H1 (cell line): Measurements from ENCODE around the gene DLGAP3. TPM values are rescaled to one million over a fixed set of nuclear protein-coding genes. Genes with fewer than 3 reads are reported as not detected.

Source experiments
- CREB1 ChIP-seq: IDR thresholded peaks from 2 replicates; pipeline ENCODE4 v1.6.1; 2012; ENCODE audit warnings: inconsistent platforms
- EP300 ChIP-seq, 2 experiments: IDR thresholded peaks; 1 replicate in 1 of 2; 2 replicates in 1 of 2; pipeline ENCODE4 v1.6.1; 2011 to 2012; ENCODE audit warnings: low read depth in 2 of 2, low read length in 2 of 2, mild to moderate bottlenecking in 2 of 2, borderline replicate concordance in 1 of 2, inconsistent platforms in 1 of 2, moderate library complexity in 1 of 2
- KDM1A ChIP-seq: fragments of 200-600, 300-600 bp; sonication (generic); IDR thresholded peaks from 2 replicates; pipeline ENCODE4 v1.7.1; 2016; ENCODE audit warnings: mild to moderate bottlenecking, low read length, borderline replicate concordance
- KDM5A ChIP-seq: fragments of 200-600 bp; IDR thresholded peaks from 2 replicates; pipeline ENCODE4 v1.7.1; 2012; ENCODE audit warnings: mild to moderate bottlenecking, low read length, inconsistent platforms, mixed read lengths
- POU5F1 ChIP-seq: IDR thresholded peaks from 2 replicates; pipeline ENCODE4 v1.6.1; 2011; ENCODE audit warnings: low read depth, mild to moderate bottlenecking, low read length, moderate library complexity
- SP4 ChIP-seq: IDR thresholded peaks from 2 replicates; pipeline ENCODE4 v1.6.1; 2012; ENCODE audit warnings: low read length, inconsistent platforms
- USF2 ChIP-seq: IDR thresholded peaks from 2 replicates; pipeline ENCODE4 v1.6.1; 2011; ENCODE audit warnings: low read length, improper control_type of control experiment
- polyA plus RNA-seq, 7 experiments: library from polyadenylated mRNA; depleted of rRNA in 3 of 7; stranded (reverse) in 5 of 7; unstranded in 2 of 7; fragments of >200 nt in 5 of 7; fragments of 200-250 nt in 2 of 7; gene quantifications; 1 replicate in 5 of 7; 2 replicates in 1 of 7; 4 replicates in 1 of 7; pipeline versions ENCODE4 v1.2.1 to v1.2.3, GENCODE V29; 2011 to 2013; ENCODE audit warnings: missing spikeins in 2 of 7, mixed read lengths in 2 of 7
- total RNA-seq: library from RNA; stranded (reverse); fragmentation: NEBNext Ultra II Directional; extraction: Animal tissue kit (Norgen Biotek cat#: 25700); gene quantifications from 2 replicates; pipeline ENCODE4 v1.2.1, GENCODE V29; 2021

DLGAP3 gene
- total and polyA plus RNA-seq, 2 of the 8 experiments (the other 6 are each of a cell fraction or from before 2014, with no cell fraction given), result 3.8 to 13.2 TPM

GRCh38 chr1:34976384-34977209 lies 47.1 kb upstream of the DLGAP3 start (continued):
- TF ChIP-seq KDM5A (no peak), KDM1A (no peak), USF2 (no peak), EP300 (IDR thresholded peaks at IDR 0.05; ENCODE audit: borderline replicate concordance in 1 of 2, low read depth in 2 of 2, low read length in 2 of 2) (no peak), POU5F1 (no peak), CREB1 (no peak), SP4 (no peak)
- TF ChIP-seq, all 59 proteins: peak for 0
